Cardiac muscle cell (in vitro differentiated cells and primary cell): ENCODE measurements around the gene CRIP1. TPM values are rescaled to one million over a fixed set of nuclear protein-coding genes. Genes with fewer than 3 reads are reported as not detected.

Experiments used
- DNase-seq, 2 donors: peaks; one replicate each; pipeline versions ENCODE4 v3.0.0 to v3.0.0-alpha.2; 2010 to 2017; ENCODE audit warnings: low read depth in 1 of 2, low spot score in 1 of 2
- H3K27ac ChIP-seq: fragments of 200-600 bp; sonication (generic); 2 replicates; pipeline ENCODE4 v1.5.1; 2016
- H3K27me3 ChIP-seq: fragments of 200-600 bp; sonication (generic); 2 replicates; pipeline ENCODE4 v1.6.0; 2016; ENCODE audit warnings: control low read depth
- H3K36me3 ChIP-seq: fragments of 200-600 bp; sonication (generic); 2 replicates; pipeline ENCODE4 v1.5.1; 2016; ENCODE audit warnings: control low read depth
- H3K4me1 ChIP-seq: fragments of 200-600 bp; sonication (generic); 2 replicates; pipeline ENCODE4 v1.8.1; 2017; ENCODE audit warnings: low read depth, mild to moderate bottlenecking, mixed run types
- H3K4me3 ChIP-seq: fragments of 200-600 bp; sonication (generic); 2 replicates; pipeline ENCODE4 v1.5.1; 2016; ENCODE audit warnings: mild to moderate bottlenecking
- H3K9me3 ChIP-seq: fragments of 200-600 bp; sonication (generic); 2 replicates; pipeline ENCODE4 v1.5.1; 2017; ENCODE audit warnings: low read depth, mild to moderate bottlenecking, control low read depth
- polyA plus RNA-seq: library from polyadenylated mRNA; unstranded; fragments of >200 nt; fragmentation: Nextera tagmentation; extraction: Ambion mirVana; gene quantifications from 2 replicates; pipeline ENCODE4 v1.2.1, GENCODE V29; 2016
- total RNA-seq: library from RNA; depleted of rRNA; stranded (reverse); fragments of >200 nt; gene quantifications from 2 replicates; pipeline ENCODE4 v1.2.3, GENCODE V29; 2016
- TF ChIP-seq, protein P1 (sequence below): IDR thresholded peaks from 2 replicates; pipeline ENCODE4 v1.5.1; 2012; ENCODE audit warnings: low read depth, mild to moderate bottlenecking, low read length

CRIP1 gene
- total and polyA plus RNA-seq, 2 experiments from 2014 or later: 51.1 to 196 TPM

DNA sequence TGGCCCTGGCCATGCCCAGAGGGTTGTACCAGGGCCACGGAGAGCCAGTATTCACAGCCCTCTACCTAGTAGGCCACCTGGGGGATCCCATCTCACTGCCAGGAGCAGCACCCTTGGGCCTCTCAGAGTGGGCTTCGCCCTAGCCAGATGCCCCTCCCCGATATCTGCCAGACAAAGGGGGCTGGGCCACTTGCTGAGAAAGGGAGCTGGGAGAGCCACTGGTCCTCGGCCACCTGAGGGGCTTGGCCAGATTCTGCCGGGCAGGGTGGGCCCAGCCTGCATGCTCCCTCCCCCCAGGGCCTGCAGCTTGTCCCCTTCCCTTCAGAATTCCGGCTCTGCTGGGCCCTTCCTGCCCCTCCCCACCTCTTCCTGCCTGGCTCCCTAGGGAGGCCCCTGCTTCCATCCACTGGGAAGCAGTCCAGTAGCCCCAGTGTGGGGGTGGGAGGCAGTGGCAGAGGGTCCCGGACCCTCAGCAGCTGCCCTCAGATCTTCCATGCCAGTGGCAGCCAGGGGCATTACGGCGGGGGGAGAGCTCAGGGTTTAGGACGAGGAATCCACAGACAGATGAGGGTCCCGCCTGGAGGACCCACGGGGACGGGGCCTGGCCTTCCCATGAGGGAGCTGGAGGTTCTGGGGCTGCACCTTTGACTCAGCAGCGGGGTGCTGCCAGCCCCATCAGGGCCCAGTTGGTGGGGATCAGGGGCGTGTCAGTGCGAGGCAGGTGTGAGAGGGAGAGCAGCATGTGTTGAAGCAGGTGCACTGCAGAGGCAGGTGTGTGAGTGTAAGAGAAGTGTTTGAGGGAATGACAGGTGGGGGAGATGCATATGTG, 9.6 kb upstream of the CRIP1 start:
- no peaks in the 10 kb centered on the region for H3K9me3 ChIP-seq
- peak in 1 of 2 donors; percentile 27 for DNase-seq
- peaks cover 56% of the 10 kb centered on the region for H3K4me1 ChIP-seq
- TF ChIP-seq, protein P1, sequence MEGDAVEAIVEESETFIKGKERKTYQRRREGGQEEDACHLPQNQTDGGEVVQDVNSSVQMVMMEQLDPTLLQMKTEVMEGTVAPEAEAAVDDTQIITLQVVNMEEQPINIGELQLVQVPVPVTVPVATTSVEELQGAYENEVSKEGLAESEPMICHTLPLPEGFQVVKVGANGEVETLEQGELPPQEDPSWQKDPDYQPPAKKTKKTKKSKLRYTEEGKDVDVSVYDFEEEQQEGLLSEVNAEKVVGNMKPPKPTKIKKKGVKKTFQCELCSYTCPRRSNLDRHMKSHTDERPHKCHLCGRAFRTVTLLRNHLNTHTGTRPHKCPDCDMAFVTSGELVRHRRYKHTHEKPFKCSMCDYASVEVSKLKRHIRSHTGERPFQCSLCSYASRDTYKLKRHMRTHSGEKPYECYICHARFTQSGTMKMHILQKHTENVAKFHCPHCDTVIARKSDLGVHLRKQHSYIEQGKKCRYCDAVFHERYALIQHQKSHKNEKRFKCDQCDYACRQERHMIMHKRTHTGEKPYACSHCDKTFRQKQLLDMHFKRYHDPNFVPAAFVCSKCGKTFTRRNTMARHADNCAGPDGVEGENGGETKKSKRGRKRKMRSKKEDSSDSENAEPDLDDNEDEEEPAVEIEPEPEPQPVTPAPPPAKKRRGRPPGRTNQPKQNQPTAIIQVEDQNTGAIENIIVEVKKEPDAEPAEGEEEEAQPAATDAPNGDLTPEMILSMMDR: no peak
- H3K27me3 ChIP-seq: peaks cover 14% of the 10 kb centered on the region
- peaks cover 8% of the 10 kb centered on the region for H3K36me3 ChIP-seq
- peak overlapping the region; percentile 90 for H3K27ac ChIP-seq
- H3K4me3 ChIP-seq: peak overlapping the region; percentile 95

DNA sequence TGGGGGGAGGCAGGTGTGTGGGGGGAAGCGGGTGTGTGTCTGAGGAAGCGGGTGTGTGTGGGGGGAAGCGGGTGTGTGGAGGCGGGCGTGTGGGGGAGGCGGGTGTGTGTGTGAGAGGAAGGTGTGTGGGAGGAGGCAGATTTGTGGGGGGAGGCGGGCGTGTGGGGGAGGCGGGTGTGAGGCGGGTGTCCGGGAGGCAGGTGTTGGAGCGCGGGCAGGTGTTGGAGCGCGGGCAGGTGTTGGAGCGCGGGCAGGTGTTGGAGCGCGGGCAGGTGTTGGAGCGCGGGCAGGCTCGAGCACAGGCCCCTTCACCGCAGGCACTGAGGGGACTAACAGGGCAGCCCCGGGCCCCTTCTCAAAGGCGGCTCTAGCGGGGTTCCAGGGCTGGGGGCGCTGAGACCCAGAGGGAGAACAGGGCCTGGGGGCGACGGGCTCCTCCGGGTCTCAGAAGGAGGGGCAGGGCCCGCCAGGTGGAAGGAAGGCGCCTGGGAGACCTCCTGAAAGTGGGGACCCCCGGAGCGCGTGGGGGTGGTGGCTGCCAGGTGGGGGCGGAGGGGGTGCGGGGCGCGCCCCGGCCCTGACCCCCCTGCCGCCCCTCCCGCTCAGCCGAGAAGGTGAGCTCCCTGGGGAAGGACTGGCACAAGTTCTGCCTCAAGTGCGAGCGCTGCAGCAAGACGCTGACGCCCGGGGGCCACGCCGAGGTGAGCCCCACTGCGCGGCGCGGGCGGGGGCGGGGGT, 8.9 kb upstream of the CRIP1 start:
- H3K27me3 ChIP-seq: peaks cover 14% of the 10 kb centered on the region
- H3K4me1 ChIP-seq: peaks cover 56% of the 10 kb centered on the region

DNA sequence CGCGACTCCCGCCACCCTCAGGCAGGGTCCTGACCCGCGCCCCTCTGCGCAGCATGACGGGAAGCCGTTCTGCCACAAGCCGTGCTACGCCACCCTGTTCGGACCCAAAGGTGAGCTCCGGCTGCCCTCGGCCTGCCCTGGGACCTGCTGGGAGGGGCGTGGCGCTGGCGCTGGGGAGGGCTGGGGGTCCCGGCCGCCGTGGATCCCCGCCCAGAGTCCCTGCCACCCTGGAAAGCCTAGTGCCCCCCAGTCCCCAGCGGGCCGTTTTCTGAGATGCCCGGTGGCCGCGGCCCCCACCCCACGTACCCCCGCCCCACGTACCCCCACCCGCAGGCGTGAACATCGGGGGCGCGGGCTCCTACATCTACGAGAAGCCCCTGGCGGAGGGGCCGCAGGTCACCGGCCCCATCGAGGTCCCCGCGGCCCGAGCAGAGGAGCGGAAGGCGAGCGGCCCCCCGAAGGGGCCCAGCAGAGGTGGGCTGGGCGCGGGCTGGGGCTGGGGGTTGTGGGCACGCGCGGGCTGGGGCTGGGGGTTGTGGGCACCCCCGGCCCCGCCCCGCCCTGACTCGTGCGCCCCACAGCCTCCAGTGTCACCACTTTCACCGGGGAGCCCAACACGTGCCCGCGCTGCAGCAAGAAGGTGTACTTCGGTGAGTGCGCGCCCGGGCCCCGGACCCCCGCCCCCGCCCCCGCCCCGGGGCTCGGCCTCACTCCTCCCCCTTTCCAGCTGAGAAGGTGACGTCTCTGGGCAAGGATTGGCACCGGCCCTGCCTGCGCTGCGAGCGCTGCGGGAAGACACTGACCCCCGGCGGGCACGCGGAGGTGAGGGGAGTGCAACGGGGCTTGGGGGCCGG, 8.1 kb upstream of the CRIP1 start:
- Histone ChIP-seq H3K4me1 (peaks cover 56% of the 10 kb centered on the region), H3K27ac (peak overlapping the region; percentile 87), H3K36me3 (peaks cover 8% of the 10 kb centered on the region), H3K4me3 (peak overlapping the region; percentile 18), H3K27me3 (peaks cover 14% of the 10 kb centered on the region), H3K9me3 (no peaks in the 10 kb centered on the region)
- no peak for DNase-seq
- TF ChIP-seq, protein P1: no peak

More for the DNA sequence above, 8.9 kb upstream of the CRIP1 start:
- peak overlapping the region; percentile 87 for H3K27ac ChIP-seq
- TF ChIP-seq, protein P1: no peak
- peaks cover 8% of the 10 kb centered on the region for H3K36me3 ChIP-seq
- no peaks in the 10 kb centered on the region for H3K9me3 ChIP-seq
- DNase-seq: peak in 1 of 2 donors; percentile 21
- H3K4me3 ChIP-seq: peak overlapping the region; percentile 18

DNA sequence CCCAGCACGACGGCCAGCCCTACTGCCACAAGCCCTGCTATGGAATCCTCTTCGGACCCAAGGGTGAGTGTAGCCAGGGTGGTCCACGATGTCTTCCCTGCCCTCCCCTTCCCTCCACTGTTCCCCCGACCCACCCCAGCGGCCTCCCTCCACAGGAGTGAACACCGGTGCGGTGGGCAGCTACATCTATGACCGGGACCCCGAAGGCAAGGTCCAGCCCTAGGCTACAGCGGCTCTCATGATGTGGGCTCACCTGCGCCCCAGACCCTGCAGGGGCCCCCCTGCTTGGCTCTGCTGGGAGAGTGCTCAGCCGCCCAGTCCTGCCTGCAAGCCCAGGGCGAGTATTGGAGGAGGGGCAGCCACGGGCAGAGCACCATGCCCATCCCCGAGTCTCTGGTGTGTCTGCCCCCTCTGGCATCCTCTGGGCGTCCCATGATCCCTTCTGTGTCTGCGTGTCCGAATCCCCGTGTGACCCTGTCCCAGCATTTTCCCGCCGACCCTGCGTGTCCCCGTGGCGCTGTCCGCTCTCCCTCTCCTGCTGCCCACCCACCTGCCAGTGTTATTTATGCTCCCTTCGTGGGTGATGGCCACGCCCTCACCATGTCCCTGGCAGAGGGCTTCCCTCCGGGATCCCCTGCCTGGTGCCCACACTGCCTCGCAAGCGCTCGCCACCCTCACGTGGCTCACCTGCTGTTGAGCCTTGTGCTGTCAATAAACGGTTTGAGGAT, 7.1 kb upstream of the CRIP1 start:
- H3K27me3 ChIP-seq: peaks cover 14% of the 10 kb centered on the region
- H3K9me3 ChIP-seq: no peaks in the 10 kb centered on the region
- TF ChIP-seq, protein P1: no peak
- peaks cover 61% of the 10 kb centered on the region for H3K4me1 ChIP-seq
- H3K27ac ChIP-seq: peak overlapping the region; percentile 87
- no peak for DNase-seq
- H3K36me3 ChIP-seq: peaks cover 8% of the 10 kb centered on the region
- H3K4me3 ChIP-seq: no peak overlapping the region
